Fibroblast of lung (primary cell): ENCODE measurements around the gene BTK. TPM values are rescaled to one million over a fixed set of nuclear protein-coding genes. Genes with fewer than 3 reads are reported as not detected.

Experiments used
- DNase-seq, 2 donors: peaks; one replicate each; pipeline versions ENCODE4 v3.0.0 to v3.0.0-alpha.2; 2010; ENCODE audit warnings: low read depth in 2 of 2
- H2AFZ ChIP-seq: 2 replicates; pipeline ENCODE4 v1.5.1; 2012; ENCODE audit warnings: low read length, control low read depth, inconsistent platforms
- H3K27ac ChIP-seq: 2 replicates; pipeline ENCODE4 v1.5.1; 2011; ENCODE audit warnings: low read length, control low read depth; ENCODE audit not compliant: insufficient read depth
- H3K27me3 ChIP-seq: 2 replicates; pipeline ENCODE4 v1.5.1; 2011; ENCODE audit warnings: mild to moderate bottlenecking, low read length; ENCODE audit not compliant: control insufficient read depth, insufficient read depth
- H3K36me3 ChIP-seq: 2 replicates; pipeline ENCODE4 v1.5.1; 2011; ENCODE audit warnings: low read length; ENCODE audit not compliant: control insufficient read depth, insufficient read depth
- H3K4me1 ChIP-seq: 2 replicates; pipeline ENCODE4 v1.5.1; 2011; ENCODE audit warnings: low read length; ENCODE audit not compliant: control insufficient read depth, insufficient read depth; ENCODE audit errors: extremely low read depth
- H3K4me2 ChIP-seq: 2 replicates; pipeline ENCODE4 v1.5.1; 2011; ENCODE audit warnings: low read length, control low read depth; ENCODE audit not compliant: insufficient read depth; ENCODE audit errors: extremely low read depth
- H3K4me3 ChIP-seq, 4 experiments: fragments of 200-600 bp in 1 of 4; sonication (generic) in 1 of 4; replicated peaks in 1 of 4; 2 replicates each; pipeline ENCODE4 v1.5.1; 2011 to 2016; ENCODE audit warnings: low read length in 4 of 4, low read depth in 3 of 4, mild to moderate bottlenecking in 3 of 4, control low read depth in 2 of 4, inconsistent platforms in 1 of 4, mixed read lengths in 1 of 4; ENCODE audit not compliant: insufficient read depth in 1 of 4; ENCODE audit errors: control extremely low read depth in 1 of 4
- H3K79me2 ChIP-seq: 2 replicates; pipeline ENCODE4 v1.5.1; 2012; ENCODE audit warnings: mild to moderate bottlenecking, low read length, inconsistent platforms; ENCODE audit not compliant: control insufficient read depth, insufficient read depth
- H3K9ac ChIP-seq: 2 replicates; pipeline ENCODE4 v1.5.1; 2011; ENCODE audit warnings: mild to moderate bottlenecking, low read length, control low read depth; ENCODE audit not compliant: insufficient read depth
- H3K9me3 ChIP-seq: 2 replicates; pipeline ENCODE4 v1.5.1; 2012; ENCODE audit warnings: low read depth, low read length; ENCODE audit not compliant: control insufficient read depth, insufficient read depth
- H4K20me1 ChIP-seq: 2 replicates; pipeline ENCODE4 v1.5.1; 2011; ENCODE audit warnings: low read length; ENCODE audit not compliant: control insufficient read depth, insufficient read depth; ENCODE audit errors: extremely low read depth
- EZH2 ChIP-seq: IDR thresholded peaks from 2 replicates; pipeline ENCODE4 v1.5.1; 2012; ENCODE audit warnings: low read length, control low read depth, mild to moderate bottlenecking; ENCODE audit errors: missing control alignments
- polyA plus RNA-seq, 2 donors: library from polyadenylated mRNA; depleted of rRNA in 1 of 2; stranded (reverse) in 1 of 2; unstranded in 1 of 2; fragments of >200 nt; gene quantifications; 2 replicates each; pipeline ENCODE4 v1.2.1, GENCODE V29; 2011 to 2012; ENCODE audit warnings: missing spikeins in 1 of 2
- total RNA-seq: library from RNA; depleted of rRNA; stranded (reverse); fragments of >200 nt; gene quantifications from 2 replicates; pipeline ENCODE4 v1.2.1, GENCODE V29; 2014
- TF ChIP-seq, protein P1 (sequence below), 2 donors: IDR thresholded peaks in 1 of 2; conservative IDR thresholded peaks in 1 of 2; 1 replicate in 1 of 2; 2 replicates in 1 of 2; pipeline ENCODE4 v1.5.1; 2011 to 2012; ENCODE audit warnings: low read length in 2 of 2, control low read depth in 1 of 2, inconsistent platforms in 1 of 2, low read depth in 1 of 2, mild to moderate bottlenecking in 1 of 2

The BTK gene
- total and polyA plus RNA-seq, 2 donors (not counting 1 experiment from before 2014, with no cell fraction given): 0.05 TPM; not detected in 1

DNA sequence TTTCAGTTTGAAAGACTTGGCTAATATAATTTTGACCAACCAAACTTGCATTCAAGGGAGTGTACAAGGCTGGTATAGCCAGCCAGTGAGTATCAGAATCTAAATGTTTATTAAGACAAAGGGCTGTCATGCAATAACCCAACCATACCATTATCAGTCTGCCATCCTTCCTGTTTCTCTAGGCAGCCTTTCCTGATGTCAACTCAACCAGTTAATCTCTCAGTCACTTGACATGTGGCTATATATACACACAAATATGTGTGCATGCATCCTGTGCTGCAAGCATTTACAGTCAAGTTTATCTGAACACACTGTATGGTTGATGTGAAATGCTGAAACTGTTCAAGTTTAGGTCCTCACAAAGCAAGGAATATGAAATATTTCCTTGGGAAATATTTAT, 17.2 kb downstream of the BTK start:
- H3K36me3 ChIP-seq: no peaks in the 10 kb centered on the region
- no peak overlapping the region for H2AFZ ChIP-seq
- H4K20me1 ChIP-seq: no peaks in the 10 kb centered on the region
- TF ChIP-seq, protein P1, sequence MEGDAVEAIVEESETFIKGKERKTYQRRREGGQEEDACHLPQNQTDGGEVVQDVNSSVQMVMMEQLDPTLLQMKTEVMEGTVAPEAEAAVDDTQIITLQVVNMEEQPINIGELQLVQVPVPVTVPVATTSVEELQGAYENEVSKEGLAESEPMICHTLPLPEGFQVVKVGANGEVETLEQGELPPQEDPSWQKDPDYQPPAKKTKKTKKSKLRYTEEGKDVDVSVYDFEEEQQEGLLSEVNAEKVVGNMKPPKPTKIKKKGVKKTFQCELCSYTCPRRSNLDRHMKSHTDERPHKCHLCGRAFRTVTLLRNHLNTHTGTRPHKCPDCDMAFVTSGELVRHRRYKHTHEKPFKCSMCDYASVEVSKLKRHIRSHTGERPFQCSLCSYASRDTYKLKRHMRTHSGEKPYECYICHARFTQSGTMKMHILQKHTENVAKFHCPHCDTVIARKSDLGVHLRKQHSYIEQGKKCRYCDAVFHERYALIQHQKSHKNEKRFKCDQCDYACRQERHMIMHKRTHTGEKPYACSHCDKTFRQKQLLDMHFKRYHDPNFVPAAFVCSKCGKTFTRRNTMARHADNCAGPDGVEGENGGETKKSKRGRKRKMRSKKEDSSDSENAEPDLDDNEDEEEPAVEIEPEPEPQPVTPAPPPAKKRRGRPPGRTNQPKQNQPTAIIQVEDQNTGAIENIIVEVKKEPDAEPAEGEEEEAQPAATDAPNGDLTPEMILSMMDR (conservative IDR thresholded peaks at IDR 0.05 in 1 of 2, IDR thresholded peaks at IDR 0.05 in 1 of 2; ENCODE audit: low read depth in 1 of 2, low read length in 2 of 2): no peak
- TF ChIP-seq EZH2: no peak
- H3K79me2 ChIP-seq: no peaks in the 10 kb centered on the region
- no peaks in the 10 kb centered on the region for H3K4me1 ChIP-seq
- H3K4me2 ChIP-seq: no peak overlapping the region
- no peaks in the 10 kb centered on the region for H3K27me3 ChIP-seq
- H3K9me3 ChIP-seq: no peaks in the 10 kb centered on the region
- H3K27ac ChIP-seq: no peak overlapping the region
- no peak for DNase-seq
- no peak overlapping the region for H3K9ac ChIP-seq
- no peak overlapping the region for H3K4me3 ChIP-seq

DNA sequence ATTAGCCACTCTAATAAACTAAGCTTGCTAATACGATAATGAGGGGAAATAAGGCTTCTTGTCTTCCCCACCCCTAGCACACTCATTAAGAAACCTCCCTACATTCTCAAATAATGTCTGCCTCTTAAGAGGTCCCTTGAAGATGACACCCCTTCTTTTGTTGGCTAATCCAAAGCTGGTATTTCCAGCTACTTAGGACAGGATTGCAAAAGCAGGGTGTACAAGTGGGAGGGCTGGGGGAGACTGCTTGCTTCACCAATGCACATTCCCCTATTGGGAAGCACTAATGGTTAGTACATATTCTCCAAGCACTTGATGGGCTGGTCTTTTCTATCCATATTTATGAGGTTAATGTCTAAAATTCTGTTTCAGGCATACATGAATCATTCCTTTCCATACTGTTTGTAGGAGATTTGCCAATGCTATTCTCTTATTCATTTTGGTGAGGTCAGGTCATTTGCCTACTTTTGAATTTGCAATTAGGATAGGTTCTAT, 20.6 kb downstream of the BTK start:
- TF ChIP-seq EZH2: no peak
- TF ChIP-seq, protein P1 (conservative IDR thresholded peaks at IDR 0.05 in 1 of 2, IDR thresholded peaks at IDR 0.05 in 1 of 2; ENCODE audit: low read depth in 1 of 2, low read length in 2 of 2): no peak
- H3K9me3 ChIP-seq: no peaks in the 10 kb centered on the region
- H3K27ac ChIP-seq: no peak overlapping the region

DNA sequence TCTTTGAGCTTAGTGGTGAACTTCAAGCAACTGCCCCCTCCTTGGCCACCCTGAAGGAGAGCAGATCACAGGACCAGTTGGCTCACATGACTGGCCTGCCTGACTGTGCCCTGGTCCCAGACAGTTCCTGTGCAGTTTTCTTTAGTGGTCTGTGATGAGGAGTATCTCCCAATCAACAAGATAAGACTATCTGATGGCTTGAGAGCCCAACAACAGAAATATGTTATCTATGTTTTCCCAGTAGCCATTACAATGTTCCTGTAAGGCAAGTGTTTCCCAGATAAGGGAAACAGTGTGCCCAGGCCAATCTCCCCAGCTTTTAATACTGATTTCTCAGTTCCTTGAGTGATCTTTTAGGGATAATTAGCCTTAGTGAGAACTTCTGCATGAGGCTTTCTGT, 23.2 kb downstream of the BTK start:
- Histone ChIP-seq H3K4me2 (no peak overlapping the region), H3K36me3 (no peaks in the 10 kb centered on the region), H4K20me1 (no peaks in the 10 kb centered on the region), H3K9ac (no peak overlapping the region), H3K9me3 (no peaks in the 10 kb centered on the region), H3K79me2 (no peaks in the 10 kb centered on the region), H3K4me3 (no peak overlapping the region), H3K4me1 (no peaks in the 10 kb centered on the region), H3K27me3 (no peaks in the 10 kb centered on the region), H2AFZ (no peak overlapping the region), H3K27ac (no peak overlapping the region)
- TF ChIP-seq, protein P1 (conservative IDR thresholded peaks at IDR 0.05 in 1 of 2, IDR thresholded peaks at IDR 0.05 in 1 of 2; ENCODE audit: low read depth in 1 of 2, low read length in 2 of 2): no peak
- no peak for TF ChIP-seq EZH2
- DNase-seq: no peak

More for the DNA sequence above, 20.6 kb downstream of the BTK start:
- no peaks in the 10 kb centered on the region for H3K36me3 ChIP-seq
- no peaks in the 10 kb centered on the region for H3K4me1 ChIP-seq
- DNase-seq: no peak
- H3K9ac ChIP-seq: no peak overlapping the region
- no peaks in the 10 kb centered on the region for H3K79me2 ChIP-seq
- no peak overlapping the region for H3K4me3 ChIP-seq
- no peak overlapping the region for H2AFZ ChIP-seq
- H4K20me1 ChIP-seq: no peaks in the 10 kb centered on the region
- no peak overlapping the region for H3K4me2 ChIP-seq
- H3K27me3 ChIP-seq: no peaks in the 10 kb centered on the region
